Natural killer cell (primary cell): ENCODE measurements around the gene EIF4EBP3. TPM values are rescaled to one million over a fixed set of nuclear protein-coding genes. Genes with fewer than 3 reads are reported as not detected.

Experiments used
- ATAC-seq, 3 donors: fragments of 150-1000 bp in 2 of 3; fragments of 200-7000 bp in 1 of 3; cut with Tn5 transposase; 1 replicate in 1 of 3; 2 replicates in 2 of 3; pipeline ENCODE4 v1.10.0; 2021; ENCODE audit warnings: mild to moderate bottlenecking in 2 of 3, moderate library complexity in 2 of 3
- DNase-seq, 2 donors: peaks; one replicate each; pipeline versions ENCODE4 v3.0.0 to v3.0.0-alpha.2; 2013 to 2021; ENCODE audit warnings: mixed read lengths in 1 of 2
- H3K27ac ChIP-seq: one replicate; pipeline ENCODE4 v1.5.1; 2013; ENCODE audit warnings: mild to moderate bottlenecking, low read length
- H3K27me3 ChIP-seq: one replicate; pipeline ENCODE4 v1.6.1; 2013; ENCODE audit warnings: low read length; ENCODE audit not compliant: control insufficient read depth, insufficient read depth
- H3K36me3 ChIP-seq: one replicate; pipeline ENCODE4 v1.6.1; 2013; ENCODE audit warnings: low read length; ENCODE audit not compliant: control insufficient read depth, insufficient read depth
- H3K4me1 ChIP-seq: one replicate; pipeline ENCODE4 v1.6.1; 2013; ENCODE audit warnings: low read length; ENCODE audit not compliant: control insufficient read depth, insufficient read depth
- H3K4me3 ChIP-seq: one replicate; pipeline ENCODE4 v1.5.1; 2013; ENCODE audit warnings: low read length
- H3K9me3 ChIP-seq: one replicate; pipeline ENCODE4 v1.6.1; 2013; ENCODE audit warnings: low read length; ENCODE audit not compliant: control insufficient read depth, insufficient read depth
- H3K27ac Mint-ChIP-seq, 2 donors: one replicate each; pipeline ENCODE4 v1.8.0; 2022; ENCODE audit warnings: mild to moderate bottlenecking in 2 of 2, mixed read lengths in 2 of 2, moderate library complexity in 1 of 2
- H3K27me3 Mint-ChIP-seq, 2 donors: one replicate each; pipeline ENCODE4 v1.8.0; 2022; ENCODE audit warnings: low read depth in 2 of 2, mixed read lengths in 2 of 2
- H3K36me3 Mint-ChIP-seq: one replicate; pipeline ENCODE4 v1.8.0; 2022; ENCODE audit warnings: mixed read lengths
- H3K4me1 Mint-ChIP-seq, 2 donors: one replicate each; pipeline ENCODE4 v1.8.0; 2022; ENCODE audit warnings: mixed read lengths in 2 of 2
- H3K4me3 Mint-ChIP-seq: one replicate; pipeline ENCODE4 v1.8.0; 2022; ENCODE audit warnings: mild to moderate bottlenecking, moderate library complexity, mixed read lengths
- H3K9me3 Mint-ChIP-seq, 2 donors: one replicate each; pipeline ENCODE4 v1.8.0; 2022; ENCODE audit warnings: mixed read lengths in 2 of 2
- WGBS: methylation state at CpG from one replicate; pipeline ENCODE4 v1.1.7; 2013; ENCODE audit warnings: missing lambda C conversion rate; ENCODE audit not compliant: insufficient coverage; 5-methylcytosine and 5-hydroxymethylcytosine counted together
- intact Hi-C: fragments of 100-400 bp; cut with micrococcal nuclease; formaldehyde crosslinking; loops from one replicate; pipeline ENCODE4 v1.14.2; 2022
- total RNA-seq, 4 donors: library from RNA; stranded (reverse); fragments of 120-200 nt in 1 of 4; gene quantifications; one replicate each; pipeline versions ENCODE4 v1.2.3 to v1.2.4, GENCODE V29; 2013 to 2022
- TF ChIP-seq, protein P1 (sequence below): fragments of 200-600 bp; IDR thresholded peaks from one replicate; pipeline ENCODE4 v1.8.0; 2022; ENCODE audit warnings: antibody characterized with exemption

EIF4EBP3 gene
- total RNA-seq, 3 donors from 2014 or later (not counting 1 experiment from before 2014, with no cell fraction given), result 5.8 to 9.4 (median 6.0) TPM

DNA sequence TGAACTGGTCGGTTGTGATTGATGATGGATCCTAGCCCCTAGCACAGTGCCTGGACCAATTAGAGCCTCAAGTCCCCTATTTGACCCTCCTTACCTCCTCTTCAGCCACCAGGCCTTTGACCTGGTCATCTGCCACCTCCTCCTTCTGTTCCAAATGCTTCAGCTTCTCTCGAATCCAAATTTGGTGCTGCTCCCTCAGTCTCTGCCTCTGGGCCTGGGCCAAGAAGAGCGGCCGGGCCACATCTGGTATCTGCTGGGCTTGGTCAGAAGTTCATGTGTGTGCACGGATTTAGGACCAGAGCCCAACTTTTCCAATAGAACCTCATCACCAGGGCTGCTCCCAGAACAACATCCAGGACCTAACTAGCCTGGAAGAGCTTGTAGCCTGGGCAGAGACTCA lies 23.6 kb downstream of the EIF4EBP3 start:
- intact Hi-C loops, result no loop called here
- Histone ChIP-seq H3K27me3 (no peaks in the 10 kb centered on the region), H3K4me1 (peaks cover 18% of the 10 kb centered on the region), H3K4me3 (no peak overlapping the region), H3K27ac (no peak overlapping the region), H3K9me3 (no peaks in the 10 kb centered on the region), H3K36me3 (peaks cover 21% of the 10 kb centered on the region)
- H3K27me3 Mint-ChIP-seq, result no peaks in the 10 kb centered on the region
- WGBS, result 98% methylated on average over 5 of the region's 5 CpGs
- H3K4me3 Mint-ChIP-seq, result no peak overlapping the region
- H3K36me3 Mint-ChIP-seq, result no peaks in the 10 kb centered on the region
- H3K4me1 Mint-ChIP-seq, result peaks cover 32 to 40% of the 10 kb centered on the region in 2 donors
- H3K27ac Mint-ChIP-seq, result peak overlapping the region in 1 of 2 donors; percentile 96
- no peaks in the 10 kb centered on the region for H3K9me3 Mint-ChIP-seq
- DNase-seq (no peak), ATAC-seq (no peak)
- TF ChIP-seq, protein P1, sequence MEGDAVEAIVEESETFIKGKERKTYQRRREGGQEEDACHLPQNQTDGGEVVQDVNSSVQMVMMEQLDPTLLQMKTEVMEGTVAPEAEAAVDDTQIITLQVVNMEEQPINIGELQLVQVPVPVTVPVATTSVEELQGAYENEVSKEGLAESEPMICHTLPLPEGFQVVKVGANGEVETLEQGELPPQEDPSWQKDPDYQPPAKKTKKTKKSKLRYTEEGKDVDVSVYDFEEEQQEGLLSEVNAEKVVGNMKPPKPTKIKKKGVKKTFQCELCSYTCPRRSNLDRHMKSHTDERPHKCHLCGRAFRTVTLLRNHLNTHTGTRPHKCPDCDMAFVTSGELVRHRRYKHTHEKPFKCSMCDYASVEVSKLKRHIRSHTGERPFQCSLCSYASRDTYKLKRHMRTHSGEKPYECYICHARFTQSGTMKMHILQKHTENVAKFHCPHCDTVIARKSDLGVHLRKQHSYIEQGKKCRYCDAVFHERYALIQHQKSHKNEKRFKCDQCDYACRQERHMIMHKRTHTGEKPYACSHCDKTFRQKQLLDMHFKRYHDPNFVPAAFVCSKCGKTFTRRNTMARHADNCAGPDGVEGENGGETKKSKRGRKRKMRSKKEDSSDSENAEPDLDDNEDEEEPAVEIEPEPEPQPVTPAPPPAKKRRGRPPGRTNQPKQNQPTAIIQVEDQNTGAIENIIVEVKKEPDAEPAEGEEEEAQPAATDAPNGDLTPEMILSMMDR, result no peak

DNA sequence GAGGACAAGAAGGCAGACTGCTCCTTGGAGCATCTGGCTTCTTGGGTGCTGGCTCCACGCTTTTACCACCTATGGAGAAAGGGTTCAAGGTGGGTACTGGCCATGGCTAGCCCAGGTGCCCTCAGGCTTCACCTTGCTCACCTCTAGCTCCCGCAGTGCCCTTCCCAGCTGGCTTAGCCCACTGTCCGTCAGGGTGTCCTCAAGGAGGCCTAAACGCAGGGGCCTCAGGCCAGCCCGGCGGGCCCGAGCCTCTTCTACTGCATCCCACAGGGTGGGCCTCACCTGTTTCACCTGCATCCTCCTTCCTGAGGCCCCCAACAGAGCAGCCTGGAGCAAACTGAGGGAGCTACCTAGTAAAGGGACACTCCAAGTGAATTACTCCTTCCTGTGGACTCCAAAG lies 26.2 kb downstream of the EIF4EBP3 start:
- 99% methylated on average over 7 of the region's 7 CpGs for WGBS
- Mint-ChIP-seq H3K9me3 (no peaks in the 10 kb centered on the region), H3K4me3 (no peak overlapping the region), H3K27ac (no peak overlapping the region), H3K36me3 (no peaks in the 10 kb centered on the region), H3K4me1 (peaks cover 14 to 18% of the 10 kb centered on the region in 2 donors), H3K27me3 (no peaks in the 10 kb centered on the region)
- no peak overlapping the region for H3K4me3 ChIP-seq
- H3K27me3 ChIP-seq, result no peaks in the 10 kb centered on the region
- peaks cover 13% of the 10 kb centered on the region for H3K4me1 ChIP-seq
- intact Hi-C loops, result no loop called here
- peaks cover 4% of the 10 kb centered on the region for H3K36me3 ChIP-seq
- no peak for ATAC-seq
- no peak for DNase-seq
- no peaks in the 10 kb centered on the region for H3K9me3 ChIP-seq
- TF ChIP-seq, protein P1, result no peak
- H3K27ac ChIP-seq, result no peak overlapping the region

DNA sequence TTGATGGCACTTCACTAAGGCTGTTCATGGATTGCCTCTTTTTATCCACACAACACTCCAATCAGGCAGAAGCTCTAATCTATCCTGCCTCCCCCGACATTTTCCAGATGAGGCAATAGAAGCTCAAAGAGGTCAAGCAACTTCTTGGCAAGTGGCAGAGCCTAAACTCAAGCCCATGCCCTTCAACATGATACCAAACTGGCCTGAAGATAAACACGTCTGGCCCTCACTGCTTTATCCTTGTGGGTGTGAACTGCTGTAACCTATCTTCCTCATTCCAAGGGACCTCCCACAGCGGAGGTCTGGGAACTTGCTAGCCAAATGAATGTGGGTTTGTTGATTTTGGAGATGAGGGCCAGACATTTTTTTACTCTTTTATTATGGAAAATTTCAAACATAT lies 26.7 kb downstream of the EIF4EBP3 start:
- no peaks in the 10 kb centered on the region for H3K9me3 ChIP-seq
- ATAC-seq, result no peak
- 81% methylated on average over 2 of the region's 3 CpGs for WGBS
- Mint-ChIP-seq H3K4me1 (peaks cover 10 to 13% of the 10 kb centered on the region in 2 donors), H3K36me3 (no peaks in the 10 kb centered on the region), H3K4me3 (no peak overlapping the region), H3K27ac (no peak overlapping the region), H3K9me3 (no peaks in the 10 kb centered on the region), H3K27me3 (no peaks in the 10 kb centered on the region)
- H3K27me3 ChIP-seq, result no peaks in the 10 kb centered on the region
- peaks cover 9% of the 10 kb centered on the region for H3K4me1 ChIP-seq
- no peak overlapping the region for H3K4me3 ChIP-seq
- TF ChIP-seq, protein P1, result no peak
- DNase-seq, result no peak
- intact Hi-C loops, result no loop called here
- H3K27ac ChIP-seq, result no peak overlapping the region
- peaks cover 3% of the 10 kb centered on the region for H3K36me3 ChIP-seq

DNA sequence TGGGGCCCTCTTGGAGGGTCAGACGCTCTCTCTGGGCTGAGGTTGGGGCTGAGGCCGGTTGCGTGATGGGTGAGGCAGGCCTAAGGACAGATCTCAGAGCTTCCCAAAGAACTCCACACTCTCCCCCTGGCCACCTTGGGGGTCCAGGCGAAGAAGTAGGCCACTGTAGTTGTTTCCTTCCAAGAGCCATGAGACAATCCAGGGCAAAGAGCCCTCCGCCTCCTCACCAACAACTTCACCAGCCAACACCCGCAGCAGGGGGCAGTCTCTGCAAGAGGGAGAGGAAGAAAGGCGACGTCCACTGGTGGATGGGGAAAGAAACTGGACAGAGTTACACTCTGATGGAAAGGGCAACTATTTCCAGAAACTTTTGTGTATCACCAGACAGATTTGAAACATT lies 27.8 kb downstream of the EIF4EBP3 start:
- WGBS, result 96% methylated on average over 4 of the region's 8 CpGs
- no peak overlapping the region for H3K4me3 Mint-ChIP-seq
- no peaks in the 10 kb centered on the region for H3K9me3 ChIP-seq
- H3K4me3 ChIP-seq, result no peak overlapping the region
- H3K4me1 ChIP-seq, result no peaks in the 10 kb centered on the region
- no peak overlapping the region for H3K27ac Mint-ChIP-seq
- TF ChIP-seq, protein P1, result no peak
- no peaks in the 10 kb centered on the region for H3K36me3 Mint-ChIP-seq
- intact Hi-C loops, result no loop called here
- H3K36me3 ChIP-seq, result peaks cover under 1% of the 10 kb centered on the region
- no peak overlapping the region for H3K27ac ChIP-seq
- H3K27me3 ChIP-seq, result no peaks in the 10 kb centered on the region
- H3K9me3 Mint-ChIP-seq, result no peaks in the 10 kb centered on the region
- H3K27me3 Mint-ChIP-seq, result no peaks in the 10 kb centered on the region
- DNase-seq (no peak), ATAC-seq (no peak)
- peaks cover 2% of the 10 kb centered on the region in 2 donors for H3K4me1 Mint-ChIP-seq
